Activated gamma-delta T cell treated with Interleukin-2 at 50 U/mL for 16 hours (primary cell): ENCODE data around the gene ACTMAP.
"Not testable (repeated sequence)": the region's sequence is repeated elsewhere in the genome, so short reads cannot be mapped to it uniquely, and the experiment has no call there.

ENCODE experiments used
- DNase-seq: peaks from one replicate; pipeline ENCODE4 v3.0.0-alpha.2; 2020

ACTMAP gene

DNA sequence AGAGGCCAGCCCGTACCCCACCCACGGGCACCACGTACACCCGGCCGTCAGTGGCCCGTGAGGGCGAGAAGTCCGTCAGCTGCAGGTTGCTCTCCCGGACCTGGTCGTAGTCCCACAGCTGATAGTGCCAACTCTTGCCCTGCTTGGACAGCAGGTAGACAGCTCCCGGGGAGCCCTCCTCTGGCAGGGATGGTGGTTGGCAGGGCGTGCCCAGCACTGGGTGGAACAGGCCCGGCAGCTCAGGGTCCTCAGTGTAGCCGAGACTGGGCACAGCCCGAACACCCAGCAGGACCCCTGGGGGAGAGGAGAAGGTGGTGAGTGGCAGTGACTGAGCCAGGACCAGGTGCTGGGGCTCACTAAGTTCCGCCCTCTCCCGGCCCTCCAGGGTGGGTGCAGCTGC is 7.8 kb downstream of the ACTMAP start:
- no peak for DNase-seq

DNA sequence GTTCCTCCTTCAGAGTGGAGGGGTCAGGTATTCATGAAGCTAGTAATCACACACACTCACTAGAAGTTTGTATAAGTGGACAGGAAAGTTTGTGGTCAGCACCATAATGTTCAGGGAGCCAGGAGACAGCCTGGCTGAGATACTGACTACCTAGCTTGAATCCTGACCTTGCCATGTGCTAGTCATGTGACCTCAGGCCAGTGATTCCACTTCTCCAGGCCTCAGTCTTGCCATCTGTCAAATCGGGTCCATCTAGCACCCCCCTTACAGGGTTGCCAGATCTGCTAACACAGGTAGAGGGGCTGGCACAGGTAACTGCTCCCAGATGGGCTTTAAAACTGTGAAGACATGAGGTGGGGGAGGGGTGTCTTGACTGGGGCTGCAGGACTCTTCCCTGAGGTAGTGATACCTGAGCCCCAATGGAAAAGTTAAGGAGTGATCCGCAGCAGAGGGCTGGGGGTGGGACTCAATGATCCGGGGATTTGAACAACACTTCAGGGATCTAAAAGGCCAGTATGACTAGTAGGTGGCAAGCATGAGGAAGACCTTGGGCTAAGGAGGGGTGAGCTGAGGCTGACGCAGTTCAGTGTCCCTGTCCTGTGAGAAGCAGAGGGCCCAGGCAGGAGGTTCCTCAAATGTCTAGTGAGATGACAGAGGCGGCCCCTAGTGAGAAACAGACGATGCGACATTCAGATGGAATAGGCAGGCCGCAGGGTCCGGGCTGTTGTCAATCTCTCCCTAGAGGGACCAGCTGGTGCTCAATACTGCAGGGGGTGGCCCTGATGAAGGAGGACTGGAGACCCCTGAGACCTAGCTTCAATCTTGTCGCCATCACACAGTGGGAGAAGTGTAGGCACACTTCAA is 8.5 kb downstream of the ACTMAP start:
- DNase-seq: no peak

DNA sequence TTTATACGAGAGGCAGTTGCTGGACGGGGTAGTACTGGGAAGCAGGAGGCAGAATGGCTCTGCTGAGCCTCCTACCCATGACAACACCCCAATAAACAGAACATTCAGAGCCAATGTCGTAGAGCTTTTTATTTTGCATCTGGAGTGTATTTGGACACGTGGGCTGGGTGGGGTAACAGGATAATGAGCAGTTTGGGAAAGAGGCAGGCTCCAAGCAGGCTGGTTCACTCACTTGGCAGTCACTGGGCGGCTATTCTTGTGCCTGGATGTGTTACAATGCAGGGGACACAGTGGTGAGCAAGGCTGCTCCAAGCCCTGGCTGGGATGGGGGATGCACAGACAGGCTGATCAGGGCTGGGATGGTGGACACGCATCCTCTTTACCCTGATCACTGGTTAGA is 9.5 kb downstream of the ACTMAP start:
- DNase-seq: no peak

DNA sequence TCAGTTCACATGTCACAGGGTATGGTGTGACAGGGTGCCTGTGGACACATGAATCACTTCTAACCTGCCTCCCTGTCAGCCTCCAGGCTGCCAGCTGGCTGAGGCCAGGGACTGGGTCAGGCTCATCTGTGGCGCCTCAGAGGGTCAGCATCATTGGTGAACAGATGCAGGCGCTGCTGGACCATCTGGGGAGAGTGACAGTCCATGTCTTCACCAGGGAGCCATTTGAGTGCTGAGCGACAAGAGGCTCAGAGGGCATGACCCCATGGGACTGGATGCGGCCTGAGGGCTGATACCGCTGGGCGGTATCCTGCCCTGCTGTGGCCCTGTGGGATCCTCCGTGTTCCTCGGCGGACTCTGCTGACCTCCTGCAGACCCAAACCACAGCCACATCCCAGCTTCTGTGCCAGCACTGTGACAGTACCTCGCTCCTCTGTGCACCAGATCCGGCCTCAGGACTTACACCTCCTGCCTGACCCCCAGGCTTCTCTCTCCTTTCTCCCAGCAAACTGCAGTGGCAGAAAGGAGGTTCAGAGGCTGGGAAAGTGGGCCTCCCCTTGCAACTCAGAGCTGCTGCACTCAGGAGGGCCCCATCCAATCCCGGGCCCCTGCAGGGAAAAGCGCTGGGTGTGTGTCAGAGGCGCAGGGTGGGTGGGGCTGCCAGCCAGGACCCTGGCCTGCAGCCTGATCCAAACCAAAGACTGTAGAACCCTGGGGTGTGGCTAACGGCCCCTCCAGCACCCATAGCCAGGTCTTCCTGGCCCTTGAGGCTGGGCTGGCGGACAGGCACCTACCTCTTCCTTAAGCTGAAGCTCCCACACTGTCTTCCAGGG is 10.2 kb downstream of the ACTMAP start:
- no peak for DNase-seq

DNA sequence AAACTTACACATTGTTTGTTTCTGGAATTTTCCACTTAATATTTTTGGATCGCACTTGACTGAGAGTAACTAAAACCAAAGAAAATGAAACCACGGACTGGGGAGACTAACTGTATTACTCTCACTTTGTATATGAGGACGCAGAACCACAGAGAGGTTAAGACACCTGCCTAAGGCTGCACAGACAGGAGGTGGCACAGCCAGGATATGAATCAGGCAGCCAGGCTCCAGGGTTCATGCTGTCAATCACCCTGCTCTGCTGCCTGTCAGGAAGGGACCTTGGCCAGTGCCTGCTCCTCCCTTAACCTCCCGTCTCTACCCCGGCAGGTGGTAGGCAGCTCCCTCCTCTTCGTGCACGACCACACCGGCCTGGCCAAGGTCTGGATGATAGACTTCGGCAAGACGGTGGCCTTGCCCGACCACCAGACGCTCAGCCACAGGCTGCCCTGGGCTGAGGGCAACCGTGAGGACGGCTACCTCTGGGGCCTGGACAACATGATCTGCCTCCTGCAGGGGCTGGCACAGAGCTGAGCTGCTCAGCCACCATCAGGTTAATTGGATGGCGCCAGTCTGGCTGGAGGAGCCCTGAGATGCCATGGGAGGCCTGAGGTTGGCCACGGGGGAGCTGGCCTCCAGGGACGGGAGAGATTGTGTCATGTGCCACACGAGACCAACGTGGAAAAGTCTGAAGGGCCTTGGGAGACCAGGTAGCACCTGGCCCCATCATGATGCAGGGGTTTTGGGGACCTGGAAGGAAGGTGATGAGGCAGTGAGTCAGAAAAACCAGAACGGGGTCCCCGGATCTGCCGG is 11.0 kb downstream of the ACTMAP start:
- no peak for DNase-seq

DNA sequence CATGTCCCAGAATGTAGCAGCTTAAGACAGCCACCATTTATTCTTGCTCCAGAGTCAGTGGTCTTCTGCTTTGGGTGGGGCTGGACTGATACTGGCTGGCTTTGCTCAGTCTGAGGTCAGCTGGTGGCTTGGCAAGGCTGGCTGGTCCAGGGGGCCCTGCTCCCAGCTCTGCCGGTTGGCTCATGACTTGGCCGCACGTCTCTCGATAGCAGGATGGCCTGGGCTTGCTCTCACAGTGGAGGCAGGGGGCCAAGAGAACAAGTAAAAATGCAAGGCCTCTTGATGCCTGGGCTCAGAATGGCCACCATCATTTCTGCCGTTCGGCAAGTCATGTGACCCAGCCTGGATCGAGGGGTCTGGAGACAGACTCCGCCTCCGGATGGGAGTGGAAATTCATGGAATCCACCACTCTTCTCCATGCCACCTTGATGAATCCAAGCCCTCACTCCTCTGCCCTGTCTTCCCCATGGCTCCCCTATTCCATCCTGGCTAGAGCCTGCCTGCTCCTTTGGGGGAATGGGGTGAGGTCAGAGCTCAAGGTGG is 13.1 kb downstream of the ACTMAP start:
- DNase-seq: no peak

DNA sequence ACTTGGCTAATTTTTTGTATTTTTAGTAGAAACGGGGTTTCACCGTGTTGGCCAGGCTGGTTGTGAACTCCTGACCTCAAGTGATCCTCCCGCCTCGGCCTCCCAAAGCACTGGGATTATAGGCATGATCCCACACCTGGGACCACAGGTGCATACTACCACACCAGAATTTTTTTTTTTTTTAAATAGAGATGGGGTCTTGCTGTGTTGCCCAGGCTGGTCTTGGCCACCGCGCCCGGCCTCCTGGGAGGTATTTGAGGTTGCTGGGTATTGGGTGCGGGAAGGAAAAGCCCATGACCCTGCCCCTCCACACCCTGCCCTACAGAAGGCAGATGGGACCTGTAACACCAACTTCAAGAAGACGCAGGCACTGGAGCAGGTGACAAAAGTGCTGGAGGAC is 13.6 kb downstream of the ACTMAP start:
- no peak for DNase-seq

DNA sequence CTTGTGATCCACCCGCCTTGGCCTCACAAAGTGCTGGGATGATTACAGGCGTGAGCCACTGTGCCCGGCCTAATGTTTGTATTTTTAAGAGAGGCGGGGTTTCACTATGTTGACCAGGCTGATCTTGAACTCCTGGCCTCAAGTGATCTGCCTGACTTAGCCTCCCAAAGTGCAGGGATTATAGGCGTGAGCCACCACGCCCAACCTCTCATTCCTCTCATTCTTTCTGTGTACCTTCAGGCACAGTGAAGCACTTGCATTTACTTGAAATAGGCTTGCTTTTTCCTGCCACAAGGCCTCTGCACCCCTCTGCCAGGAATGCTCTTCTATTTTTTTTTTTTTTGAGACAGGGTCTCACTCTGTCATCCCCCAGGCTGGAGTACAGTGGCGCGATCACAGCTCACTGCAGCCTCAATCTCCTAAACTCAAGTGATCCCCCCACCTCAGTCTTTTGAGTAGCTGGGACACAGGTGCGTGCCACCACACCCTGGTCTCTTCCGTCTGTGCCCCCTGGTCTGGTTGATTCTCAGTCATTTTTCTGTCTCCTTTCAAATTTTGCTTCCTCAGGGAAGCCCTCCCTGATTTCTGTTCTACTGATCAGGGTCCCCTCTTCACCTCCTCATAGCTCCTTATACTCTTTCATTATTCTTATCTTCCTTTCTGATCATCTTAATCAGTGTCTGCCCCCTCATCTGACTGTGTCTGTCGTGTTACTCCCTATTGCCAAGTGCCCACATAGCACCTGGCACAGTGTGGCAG is 15.1 kb downstream of the ACTMAP start:
- no peak for DNase-seq

DNA sequence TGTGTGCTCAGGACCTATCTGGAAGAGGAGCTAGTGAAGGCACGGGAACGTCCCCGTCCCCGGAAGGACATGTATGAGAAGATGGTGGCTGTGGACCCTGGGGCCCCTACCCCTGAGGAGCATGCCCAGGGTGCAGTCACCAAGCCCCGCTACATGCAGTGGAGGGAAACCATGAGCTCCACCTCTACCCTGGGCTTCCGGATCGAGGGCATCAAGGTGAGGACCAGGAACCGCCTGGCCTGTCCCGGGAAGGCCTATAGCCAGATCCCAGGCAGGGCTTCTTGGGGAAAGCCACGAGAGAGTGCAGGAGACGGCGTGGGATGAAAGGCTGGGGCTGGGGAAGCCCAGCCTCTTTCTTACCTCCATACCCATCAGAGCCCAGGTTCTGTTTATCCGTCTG is 17.1 kb downstream of the ACTMAP start:
- DNase-seq: no peak

DNA sequence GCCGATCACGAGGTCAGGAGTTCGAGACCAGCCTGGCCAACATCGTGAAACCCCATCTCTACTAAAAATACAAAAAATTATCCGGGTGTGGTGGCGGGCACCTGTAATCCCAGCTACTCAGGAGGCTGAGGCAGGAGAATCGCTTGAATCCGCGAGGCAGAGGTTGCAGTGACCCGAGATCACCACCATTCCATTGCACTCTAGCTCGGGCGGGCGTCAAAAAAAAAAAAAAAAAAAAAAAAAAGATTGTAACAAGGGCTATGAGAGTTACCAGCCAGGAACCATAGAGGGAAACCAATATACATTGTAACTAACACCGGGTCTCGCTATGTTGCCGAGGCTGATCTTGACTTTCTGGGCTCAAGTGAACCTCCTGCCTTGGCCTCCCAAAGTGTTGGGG is 18.0 kb downstream of the ACTMAP start:
- DNase-seq: not testable (repeated sequence)

DNA sequence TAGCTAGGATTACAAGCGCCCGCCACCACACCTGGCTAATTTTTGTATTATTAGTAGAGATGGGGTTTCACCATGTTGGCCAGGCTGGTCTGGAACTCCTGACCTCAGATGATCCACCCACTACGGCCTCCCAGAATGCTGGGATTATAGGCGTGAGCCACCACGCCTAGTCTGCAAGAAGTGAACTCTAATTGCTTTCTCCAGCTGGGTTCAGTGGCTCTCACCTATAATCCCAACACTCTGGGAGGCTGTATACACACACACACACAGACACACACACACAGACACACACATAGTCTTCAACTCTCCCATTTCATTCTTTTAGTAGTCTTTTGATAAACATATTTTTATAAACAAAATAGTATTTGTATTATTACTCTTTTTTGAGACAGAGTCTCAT is 20.2 kb downstream of the ACTMAP start:
- DNase-seq: not testable (repeated sequence)

DNA sequence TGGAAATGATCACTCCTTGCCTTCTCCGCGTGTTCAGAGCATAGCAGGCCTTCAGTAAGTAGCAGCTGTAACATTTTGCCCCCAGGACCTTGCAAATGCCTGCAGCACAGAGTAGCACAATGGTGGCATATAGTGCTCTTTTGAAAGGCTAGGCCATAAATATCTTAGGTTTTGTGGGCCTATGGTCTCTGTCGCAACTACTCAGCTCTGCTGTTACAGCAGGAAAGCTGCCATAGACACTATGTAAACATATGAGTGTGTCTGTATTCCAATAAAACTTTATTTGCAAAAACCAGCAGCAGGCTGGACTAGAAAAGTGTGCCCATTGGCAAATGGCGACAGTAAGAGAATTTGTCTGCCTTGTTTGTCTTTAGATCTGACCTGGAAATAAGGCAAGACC is 24.0 kb downstream of the ACTMAP start:
- no peak for DNase-seq

DNA sequence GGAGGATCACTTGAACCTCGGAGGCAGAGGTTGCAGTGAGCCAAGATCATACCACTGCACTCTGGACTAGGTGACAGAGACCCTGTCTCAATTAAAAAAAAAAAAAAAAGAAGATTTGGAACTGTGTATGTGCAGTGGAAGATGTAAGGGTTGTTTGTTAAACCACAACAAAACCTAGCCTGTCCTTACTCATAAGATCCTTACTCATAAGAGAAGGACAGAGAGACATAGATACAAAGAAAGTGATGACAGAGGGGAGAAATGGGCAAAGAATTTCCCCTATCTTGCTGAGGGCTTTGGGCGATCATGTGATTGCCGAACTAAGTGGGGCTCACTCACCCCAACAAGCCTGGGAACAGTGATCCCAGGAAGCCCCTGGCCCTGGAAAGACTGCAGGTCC is 25.4 kb downstream of the ACTMAP start:
- DNase-seq: no peak

DNA sequence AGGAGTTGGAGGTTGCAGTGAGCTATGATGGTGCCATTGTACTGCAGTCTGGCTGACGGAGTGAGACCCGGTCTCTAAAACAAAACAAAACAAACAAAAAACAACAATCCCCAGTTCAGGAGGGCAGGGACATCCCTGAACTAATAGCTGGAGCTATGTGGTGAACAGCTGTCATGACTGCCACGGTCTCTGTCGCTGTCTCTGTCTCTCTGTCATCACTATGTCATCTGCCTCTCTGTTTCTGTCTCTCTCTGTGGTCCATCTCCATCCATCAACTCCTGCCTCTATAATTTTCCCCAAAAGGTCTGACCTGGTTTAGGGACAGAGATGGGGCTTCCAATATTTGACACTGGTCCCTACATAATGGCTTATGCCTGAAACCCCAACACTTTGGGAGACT is 26.0 kb downstream of the ACTMAP start:
- DNase-seq: no peak

DNA sequence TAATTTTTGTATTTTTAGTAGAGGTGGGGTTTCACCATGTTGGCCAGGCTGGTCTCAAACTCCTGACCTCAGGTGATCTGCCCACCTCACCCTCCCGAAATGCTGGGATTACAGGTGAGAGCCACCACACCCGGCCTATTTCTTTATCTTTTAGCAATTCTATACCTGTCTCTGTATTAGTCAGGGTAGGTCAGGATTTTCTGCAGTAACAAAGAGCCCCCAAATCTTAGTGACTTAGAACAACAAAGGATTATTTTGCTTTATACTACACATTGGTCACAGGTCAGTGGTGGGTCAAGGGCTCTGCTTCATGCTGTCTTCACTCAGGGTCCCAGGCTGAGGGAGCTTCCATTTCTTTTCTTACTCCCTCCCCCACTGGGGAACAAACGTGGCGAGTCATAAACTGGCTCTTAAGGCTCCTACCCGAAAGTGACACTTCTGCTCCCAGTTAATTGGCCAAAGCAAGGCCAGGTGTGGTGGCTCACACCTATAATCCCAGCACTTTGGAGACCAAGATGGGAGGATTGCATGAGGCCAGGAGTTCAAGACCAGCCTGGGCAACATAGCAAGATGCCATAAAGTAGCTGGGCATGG is 26.5 kb downstream of the ACTMAP start:
- DNase-seq: no peak

DNA sequence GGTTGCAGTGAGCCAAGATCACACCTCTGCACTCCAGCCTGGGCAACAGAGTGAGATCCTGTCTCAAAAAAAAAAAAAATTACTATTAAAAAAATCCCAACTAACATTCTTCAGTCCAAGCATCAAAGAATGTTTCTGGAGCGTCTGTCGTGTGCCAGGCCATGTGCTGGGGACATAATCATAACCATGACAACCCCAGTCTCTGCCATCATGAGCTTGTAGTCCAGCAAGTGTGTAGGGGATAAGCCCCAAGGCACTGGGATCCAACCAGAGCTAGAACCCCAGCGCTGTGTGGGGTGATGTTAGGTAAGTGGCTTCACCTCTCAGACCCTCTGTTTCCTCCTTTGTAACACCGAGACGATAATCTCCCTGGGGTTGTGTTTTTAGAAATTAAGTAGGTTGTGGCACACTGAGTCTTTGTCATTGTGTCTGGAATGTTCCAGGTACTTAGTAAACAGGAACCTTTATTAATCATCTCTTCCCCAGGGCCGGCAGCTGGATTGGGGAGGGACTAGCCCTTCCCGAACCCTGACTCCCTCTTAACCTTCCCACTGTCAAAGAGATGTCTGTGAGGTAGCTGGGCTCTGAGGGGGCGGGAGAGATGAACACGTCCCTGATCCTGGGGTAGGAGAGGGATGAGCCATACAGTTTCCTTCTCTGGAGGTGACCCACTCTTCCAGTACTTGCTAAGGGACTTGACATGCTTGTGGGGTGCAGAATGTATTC is 28.2 kb downstream of the ACTMAP start:
- no peak for DNase-seq

DNA sequence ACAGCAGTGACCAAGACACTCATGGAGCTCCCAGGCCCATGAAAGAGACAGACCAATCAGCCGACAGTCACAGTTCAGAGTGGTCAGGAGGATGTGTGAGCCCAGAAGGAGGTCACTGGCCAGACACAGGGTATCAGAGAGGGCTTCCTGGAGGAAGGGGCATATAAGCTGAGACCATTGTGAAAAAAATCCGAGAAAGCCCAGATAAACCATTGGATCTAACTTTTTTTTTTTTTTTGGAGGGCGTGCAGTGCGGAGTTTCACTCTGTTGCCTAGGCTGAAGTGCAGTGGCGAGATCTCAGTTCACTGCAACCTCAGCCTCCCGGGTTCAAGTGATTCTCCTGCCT is 29.2 kb downstream of the ACTMAP start:
- DNase-seq: no peak

DNA sequence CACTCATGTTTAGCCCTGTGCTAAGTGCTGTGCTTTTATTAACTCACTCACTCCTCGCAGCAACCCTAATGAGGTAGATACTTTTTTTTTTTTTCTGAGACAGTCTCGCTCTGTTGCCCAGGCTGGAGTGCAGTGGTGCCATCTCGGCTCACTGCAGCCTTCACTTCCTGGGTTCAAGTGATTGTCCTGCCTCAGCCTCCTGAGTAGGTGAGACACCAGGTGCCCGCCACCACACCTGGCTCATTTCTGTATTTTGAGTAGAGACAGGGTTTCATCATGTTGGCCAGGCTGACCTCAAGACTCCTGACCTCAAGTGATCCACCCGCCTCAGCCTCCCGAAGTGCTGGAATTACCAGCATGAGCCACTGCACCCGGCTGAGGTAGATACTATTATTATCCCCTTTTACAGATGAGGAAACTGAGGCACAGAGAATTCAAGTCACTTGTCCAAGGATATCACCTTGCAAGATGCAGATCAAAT is 30.8 kb downstream of the ACTMAP start:
- DNase-seq: no peak

DNA sequence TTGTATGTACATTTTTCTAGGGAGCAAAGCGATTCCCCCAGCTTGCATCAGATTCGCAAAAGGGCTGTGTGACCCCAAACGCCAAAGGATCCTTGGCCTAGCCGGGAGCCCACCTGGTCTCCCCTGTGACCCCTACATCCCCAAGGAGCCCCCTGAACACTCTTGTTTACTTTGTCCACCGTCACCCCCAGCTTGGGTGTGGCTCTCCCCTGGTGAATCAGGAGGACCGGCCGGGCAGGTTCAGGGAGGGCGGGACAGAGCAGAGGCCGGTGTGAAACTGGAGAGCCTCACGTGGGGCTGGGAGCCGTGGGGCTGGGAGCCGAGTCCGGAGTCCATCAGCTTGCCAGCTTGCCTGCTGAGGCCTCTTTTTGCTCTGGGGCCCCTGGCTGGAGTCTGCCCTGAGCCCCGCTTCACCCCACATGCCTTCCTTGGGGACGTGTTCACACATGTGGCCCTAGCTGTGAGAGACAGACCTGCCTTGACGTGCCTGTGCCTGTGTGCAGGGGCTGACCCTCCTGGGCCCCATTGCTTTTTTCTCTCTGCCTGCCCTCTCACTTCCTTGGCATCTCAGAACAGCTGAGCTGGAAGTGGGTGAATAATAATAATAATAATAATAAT is 31.4 kb downstream of the ACTMAP start:
- DNase-seq: no peak
